CD4-positive, alpha-beta T cell treated with Interleukin-6 at 100 ng/mL for 8 hours (primary cell): ENCODE data around the gene CHD6.

ENCODE experiments used
- DNase-seq: peaks from one replicate; pipeline ENCODE4 v3.0.0-alpha.2; 2020; ENCODE audit warnings: mixed read lengths, low spot score

CHD6 gene

GRCh38 chr20:41617902-41618806, at the start of gene CHD6:
Gene CHD6 (minus strand): TSS chr20:41618377. CDS start chr20:41551337, 67,040 bp downstream.
- DNase-seq, result peak; percentile 99

GRCh38 chr20:41664584-41664983, 46.4 kb upstream of the CHD6 start:
- no peak for DNase-seq

- no peak for DNase-seq
Measured at GRCh38 chr20:41657655-41658054, 39.5 kb upstream of the CHD6 start.

GRCh38 chr20:41655962-41656618, 37.9 kb upstream of the CHD6 start:
- DNase-seq, result no peak

GRCh38 chr20:41654884-41655283, 36.7 kb upstream of the CHD6 start:
- no peak for DNase-seq

- DNase-seq, result no peak
Measured at GRCh38 chr20:41654292-41654691, 36.1 kb upstream of the CHD6 start.

- DNase-seq, result no peak
Measured at GRCh38 chr20:41650231-41650948, 32.2 kb upstream of the CHD6 start.

- no peak for DNase-seq
Measured at GRCh38 chr20:41649489-41649888, 31.3 kb upstream of the CHD6 start.

- DNase-seq, result no peak
Measured at GRCh38 chr20:41645372-41645771, 27.2 kb upstream of the CHD6 start.

GRCh38 chr20:41643504-41643938, 25.3 kb upstream of the CHD6 start:
- no peak for DNase-seq

GRCh38 chr20:41639630-41640029, 21.5 kb upstream of the CHD6 start:
- no peak for DNase-seq

- DNase-seq, result no peak
Measured at GRCh38 chr20:41638456-41638855, 20.3 kb upstream of the CHD6 start.

GRCh38 chr20:41635158-41635557, 17.0 kb upstream of the CHD6 start:
- DNase-seq, result no peak

GRCh38 chr20:41632896-41633295, 14.7 kb upstream of the CHD6 start:
- no peak for DNase-seq

- no peak for DNase-seq
Measured at GRCh38 chr20:41631826-41632225, 13.6 kb upstream of the CHD6 start.

- no peak for DNase-seq
Measured at GRCh38 chr20:41630846-41631245, 12.7 kb upstream of the CHD6 start.

- DNase-seq, result no peak
Measured at GRCh38 chr20:41627611-41628244, 9.6 kb upstream of the CHD6 start.

GRCh38 chr20:41627001-41627495, 8.9 kb upstream of the CHD6 start:
- no peak for DNase-seq

- no peak for DNase-seq
Measured at GRCh38 chr20:41623625-41624375, 5.6 kb upstream of the CHD6 start.

- DNase-seq, result no peak
Measured at GRCh38 chr20:41622584-41622983, 4.4 kb upstream of the CHD6 start.

- DNase-seq, result no peak
Measured at GRCh38 chr20:41621971-41622370, 3.8 kb upstream of the CHD6 start.
